GM13977 (cell line): Measurements from ENCODE around the gene SV2B.

Source experiments
- DNase-seq: peaks from one replicate; pipeline ENCODE4 v3.0.0; 2012; ENCODE audit warnings: low spot score
- in situ Hi-C: fragments of 300-500 bp; cut with MboI; formaldehyde crosslinking; loops from one replicate; pipeline ENCODE4 v1.12.0; 2022; ENCODE audit warnings: low sequenced_read_pairs, low pct_unique_long_range_greater_than_20kb, mixed read lengths, inconsistent platforms; ENCODE audit not compliant: unreplicated experiment
- TF ChIP-seq, protein P1 (sequence below): IDR thresholded peaks from 2 replicates; pipeline ENCODE4 v1.5.1; 2012; ENCODE audit warnings: mild to moderate bottlenecking, control low read depth; ENCODE audit not compliant: insufficient read depth; ENCODE audit errors: extremely low read depth, missing control alignments

Gene SV2B

DNA sequence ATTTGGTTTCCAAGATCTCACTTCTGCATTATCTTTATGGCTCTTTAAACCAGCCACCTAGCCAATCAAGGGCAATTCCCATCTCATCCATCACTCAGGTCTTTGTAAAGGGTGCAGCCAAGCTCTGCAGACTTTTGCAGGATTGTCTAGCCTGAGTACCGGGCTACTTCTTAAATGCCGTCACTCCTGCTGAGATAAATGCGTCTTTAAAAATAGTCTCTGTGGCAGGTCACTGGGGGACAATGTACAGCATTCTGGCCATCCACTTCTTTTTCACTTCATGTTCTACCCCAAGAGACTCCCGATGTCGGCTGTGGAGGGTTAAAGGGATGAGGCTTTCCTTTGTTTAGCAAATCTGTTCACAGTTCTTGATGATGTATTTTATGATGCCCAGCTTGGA, 194.7 kb downstream of the SV2B start:
- DNase-seq: no peak
- in situ Hi-C loops: no loop called here
- TF ChIP-seq, protein P1, sequence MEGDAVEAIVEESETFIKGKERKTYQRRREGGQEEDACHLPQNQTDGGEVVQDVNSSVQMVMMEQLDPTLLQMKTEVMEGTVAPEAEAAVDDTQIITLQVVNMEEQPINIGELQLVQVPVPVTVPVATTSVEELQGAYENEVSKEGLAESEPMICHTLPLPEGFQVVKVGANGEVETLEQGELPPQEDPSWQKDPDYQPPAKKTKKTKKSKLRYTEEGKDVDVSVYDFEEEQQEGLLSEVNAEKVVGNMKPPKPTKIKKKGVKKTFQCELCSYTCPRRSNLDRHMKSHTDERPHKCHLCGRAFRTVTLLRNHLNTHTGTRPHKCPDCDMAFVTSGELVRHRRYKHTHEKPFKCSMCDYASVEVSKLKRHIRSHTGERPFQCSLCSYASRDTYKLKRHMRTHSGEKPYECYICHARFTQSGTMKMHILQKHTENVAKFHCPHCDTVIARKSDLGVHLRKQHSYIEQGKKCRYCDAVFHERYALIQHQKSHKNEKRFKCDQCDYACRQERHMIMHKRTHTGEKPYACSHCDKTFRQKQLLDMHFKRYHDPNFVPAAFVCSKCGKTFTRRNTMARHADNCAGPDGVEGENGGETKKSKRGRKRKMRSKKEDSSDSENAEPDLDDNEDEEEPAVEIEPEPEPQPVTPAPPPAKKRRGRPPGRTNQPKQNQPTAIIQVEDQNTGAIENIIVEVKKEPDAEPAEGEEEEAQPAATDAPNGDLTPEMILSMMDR: no peak

DNA sequence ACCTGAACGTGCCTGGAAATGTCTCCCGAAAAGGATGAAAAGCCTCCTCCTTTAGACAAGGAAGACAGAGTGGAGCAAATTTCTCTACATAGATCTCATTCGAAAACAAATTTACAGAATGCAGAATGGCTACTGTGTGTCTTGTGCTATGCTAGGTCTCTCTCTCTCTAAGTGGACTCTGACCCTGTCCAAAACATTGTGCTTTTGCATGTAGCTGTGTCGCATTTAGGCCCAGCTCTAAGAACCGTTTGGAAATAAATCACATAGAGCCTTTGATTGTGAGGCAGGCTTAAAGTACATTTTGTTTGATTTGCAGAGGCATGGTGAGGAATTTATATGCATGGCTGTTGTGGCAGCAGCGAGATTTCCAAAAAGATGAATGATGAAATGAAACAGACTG, 198.0 kb downstream of the SV2B start:
- no peak for DNase-seq
- in situ Hi-C loops: no loop called here
- TF ChIP-seq, protein P1: no peak

DNA sequence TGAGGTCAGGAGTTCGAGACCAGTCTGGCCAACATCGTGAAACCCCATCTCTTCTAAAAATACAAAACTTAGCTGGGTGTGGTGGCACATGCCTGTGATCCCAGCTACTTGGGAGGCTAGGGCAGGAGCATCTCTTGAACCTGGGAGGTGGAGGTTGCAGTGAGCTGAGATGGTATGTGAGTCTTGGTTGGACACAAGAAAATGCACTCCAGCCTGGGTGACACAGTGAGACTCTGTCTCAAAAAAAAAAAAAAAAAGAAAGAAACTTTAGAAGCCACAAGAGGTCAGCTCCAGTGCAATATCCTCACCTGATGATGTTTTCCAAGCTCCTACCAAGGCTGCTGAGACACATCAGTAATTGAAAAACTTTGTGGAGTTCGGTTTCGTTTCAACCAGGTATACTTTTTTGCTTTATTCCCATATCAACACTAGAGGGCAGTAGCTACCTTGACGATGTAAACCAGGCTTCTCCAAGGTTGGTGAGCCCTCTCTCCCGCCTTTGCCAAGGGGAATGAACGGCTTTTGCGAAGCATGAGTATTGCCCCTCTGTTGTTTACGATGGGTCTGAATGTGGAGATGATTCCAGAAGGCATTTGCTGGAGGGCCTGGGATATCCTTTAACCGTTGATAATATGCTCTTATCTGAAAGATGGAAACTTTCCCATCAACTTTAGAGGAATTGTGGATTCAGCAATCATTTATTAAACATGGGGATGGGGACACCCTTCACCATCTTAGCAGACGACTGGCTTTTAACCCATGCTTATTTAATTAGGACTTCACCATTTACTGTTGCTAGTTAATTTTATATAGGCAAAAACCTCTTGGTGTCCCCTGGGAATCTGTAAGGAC, 202.8 kb downstream of the SV2B start:
- DNase-seq: peak; percentile 72
- in situ Hi-C loops: loop anchor here (10.0 kb wide), 1 partner anchor 782 kb away; no protein-coding TSS in a partner anchor

DNA sequence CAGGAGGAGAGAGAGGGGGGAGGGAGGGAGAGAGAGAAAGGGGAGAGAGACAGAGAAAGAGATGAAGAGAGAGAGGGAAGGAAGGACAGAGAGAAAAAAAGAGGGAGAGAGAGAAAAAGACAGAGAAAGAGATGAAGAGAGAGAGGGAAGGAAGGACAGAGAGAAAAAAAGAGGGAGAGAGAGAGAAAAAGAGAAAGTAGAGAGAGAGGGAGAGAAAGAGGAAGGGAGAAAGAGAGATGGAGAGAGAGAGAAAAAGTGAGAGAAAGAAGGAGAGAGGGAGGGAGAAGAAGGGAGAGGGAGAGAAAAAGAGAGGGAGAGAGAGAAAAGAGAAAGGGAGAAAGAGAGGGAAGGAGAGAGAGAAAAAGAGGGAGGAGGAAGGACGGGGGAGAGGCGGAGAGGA, 204.2 kb downstream of the SV2B start:
- no peak for DNase-seq
- TF ChIP-seq, protein P1: no peak
- in situ Hi-C loops: loop anchor here (10.0 kb wide), 1 partner anchor 781 kb away; no protein-coding TSS in a partner anchor

More for the DNA sequence above, 202.8 kb downstream of the SV2B start:
- TF ChIP-seq, protein P1: peak; percentile 74

DNA sequence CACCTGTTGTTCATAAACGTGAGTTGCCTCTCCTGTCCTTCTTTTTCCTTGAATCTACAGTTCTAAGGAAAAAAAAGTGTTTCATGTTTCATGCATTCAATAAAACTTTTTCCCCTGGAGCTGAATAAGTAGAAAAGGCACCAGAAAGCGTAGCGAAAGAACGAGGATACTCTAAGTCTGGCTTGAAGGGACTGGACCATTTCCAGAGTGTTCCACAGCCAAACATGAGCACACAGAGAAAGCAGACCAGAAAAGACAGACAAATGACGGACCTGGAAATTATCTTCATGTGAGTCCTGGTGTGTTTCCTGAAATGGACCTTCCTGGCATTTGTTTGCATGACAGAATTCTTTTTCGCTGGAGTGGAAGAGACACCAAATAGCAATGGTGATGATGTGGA, 204.7 kb downstream of the SV2B start:
- no peak for DNase-seq
- in situ Hi-C loops: loop anchor here (10.0 kb wide), 1 partner anchor 780 kb away; no protein-coding TSS in a partner anchor
- TF ChIP-seq, protein P1: no peak

DNA sequence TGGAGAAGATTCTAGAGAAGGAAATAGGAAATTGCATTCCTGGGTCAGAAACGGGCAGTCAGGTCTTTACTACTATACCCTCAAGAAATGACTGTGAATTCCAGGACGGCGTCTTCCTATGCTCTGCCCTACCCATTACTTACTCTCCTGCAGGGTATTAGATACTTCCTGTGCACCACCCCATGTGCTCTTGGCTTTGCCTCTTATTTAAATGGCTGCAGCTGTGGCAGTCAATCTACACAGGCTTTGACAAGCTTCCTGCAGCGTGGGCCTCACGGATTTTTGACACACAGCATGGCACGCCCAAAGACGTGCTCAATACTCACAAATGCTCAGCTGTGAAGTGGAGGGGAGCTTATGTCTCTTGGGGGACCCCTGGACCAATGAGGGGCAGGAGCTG, 206.1 kb downstream of the SV2B start:
- in situ Hi-C loops: loop anchor here (10.0 kb wide), 1 partner anchor 779 kb away; no protein-coding TSS in a partner anchor
- TF ChIP-seq, protein P1: no peak
- DNase-seq: no peak
